HepG2 (cell line): Measurements from ENCODE around the gene ZNF217. TPM values are rescaled to one million over a fixed set of nuclear protein-coding genes. Genes with fewer than 3 reads are reported as not detected.

Experiments
- CREB1 ChIP-seq, 2 experiments: fragments of 450-650 bp in 1 of 2; IDR thresholded peaks; 2 replicates each; pipeline ENCODE4 v1.6.1; 2016 to 2017; ENCODE audit warnings: control low read depth in 1 of 2, mild to moderate bottlenecking in 1 of 2, missing compliant biosample characterization in 1 of 2, missing genetic modification characterization in 1 of 2
- FOXK1 ChIP-seq: sonication (generic); formaldehyde crosslinking; IDR thresholded peaks from 2 replicates; pipeline ENCODE4 v1.4.0; 2020; ENCODE audit warnings: low read depth, missing genetic modification reagents, borderline replicate concordance
- FOXK2 ChIP-seq: fragments of 450-650 bp; IDR thresholded peaks from 2 replicates; pipeline ENCODE4 v1.6.1; 2016
- HOXA5 ChIP-seq: sonication (generic); formaldehyde crosslinking; IDR thresholded peaks from 2 replicates; pipeline ENCODE4 v1.4.0; 2020; ENCODE audit warnings: missing genetic modification reagents
- HOXA7 ChIP-seq: sonication (generic); formaldehyde crosslinking; IDR thresholded peaks from 2 replicates; pipeline ENCODE4 v1.8.1; 2022; ENCODE audit warnings: mild to moderate bottlenecking, missing genetic modification reagents, moderate library complexity
- IRX3 ChIP-seq: sonication (generic); formaldehyde crosslinking; IDR thresholded peaks from 2 replicates; pipeline ENCODE4 v1.8.1; 2023; ENCODE audit warnings: mild to moderate bottlenecking, low read depth, missing genetic modification reagents, borderline replicate concordance
- KDM2A ChIP-seq: sonication (generic); formaldehyde crosslinking; IDR thresholded peaks from 2 replicates; pipeline ENCODE4 v1.4.0; 2020; ENCODE audit warnings: low read depth, missing genetic modification reagents, borderline replicate concordance
- KLF15 ChIP-seq: sonication (generic); formaldehyde crosslinking; IDR thresholded peaks from 2 replicates; pipeline ENCODE4 v1.8.1; 2023; ENCODE audit warnings: borderline replicate concordance, mild to moderate bottlenecking, inconsistent platforms, missing genetic modification reagents, mixed read lengths
- MEIS1 ChIP-seq: sonication (generic); formaldehyde crosslinking; IDR thresholded peaks from 2 replicates; pipeline ENCODE4 v1.9.0; 2021; ENCODE audit warnings: mild to moderate bottlenecking, missing genetic modification reagents, moderate library complexity, borderline replicate concordance
- MIER2 ChIP-seq: IDR thresholded peaks from 2 replicates; pipeline ENCODE4 v1.6.1; 2016; ENCODE audit warnings: missing biosample characterization, missing genetic modification reagents
- POLR2AphosphoS2 ChIP-seq: IDR thresholded peaks from 2 replicates; pipeline ENCODE4 v1.6.1; 2011; ENCODE audit warnings: low read depth, low read length, improper control_type of control experiment
- RAD21 ChIP-seq: fragments of 450-650 bp; formaldehyde crosslinking; IDR thresholded peaks from 2 replicates; pipeline ENCODE4 v1.5.0; 2020; ENCODE audit warnings: mild to moderate bottlenecking
- RORA ChIP-seq: sonication (generic); formaldehyde crosslinking; IDR thresholded peaks from 2 replicates; pipeline ENCODE4 v1.5.0; 2020; ENCODE audit warnings: mild to moderate bottlenecking, missing genetic modification reagents, moderate library complexity
- THRA ChIP-seq: sonication (generic); formaldehyde crosslinking; IDR thresholded peaks from 2 replicates; pipeline ENCODE4 v1.4.0; 2020; ENCODE audit warnings: missing genetic modification reagents, borderline replicate concordance
- TMF1 ChIP-seq: sonication (generic); formaldehyde crosslinking; IDR thresholded peaks from 2 replicates; pipeline ENCODE4 v1.8.1; 2022; ENCODE audit warnings: low read depth, missing genetic modification reagents
- YEATS4 ChIP-seq: sonication (generic); formaldehyde crosslinking; IDR thresholded peaks from 2 replicates; pipeline ENCODE4 v1.4.0; 2020; ENCODE audit warnings: missing genetic modification reagents, borderline replicate concordance
- ZBTB8A ChIP-seq: sonication (generic); formaldehyde crosslinking; IDR thresholded peaks from 2 replicates; pipeline ENCODE4 v1.4.0; 2020; ENCODE audit warnings: mild to moderate bottlenecking, low read depth, missing genetic modification reagents, borderline replicate concordance
- ZC3H4 ChIP-seq: sonication (generic); formaldehyde crosslinking; IDR thresholded peaks from 2 replicates; pipeline ENCODE4 v1.4.0; 2020; ENCODE audit warnings: missing genetic modification reagents, borderline replicate concordance
- ZMYM3 ChIP-seq: sonication (generic); formaldehyde crosslinking; IDR thresholded peaks from 2 replicates; pipeline ENCODE4 v1.5.1; 2020; ENCODE audit warnings: mild to moderate bottlenecking, missing genetic modification reagents
- ZNF12 ChIP-seq: sonication (generic); formaldehyde crosslinking; IDR thresholded peaks from 2 replicates; pipeline ENCODE4 v1.5.0; 2020; ENCODE audit warnings: missing genetic modification reagents
- ZNF256 ChIP-seq: sonication (generic); formaldehyde crosslinking; conservative IDR thresholded peaks from 2 replicates; pipeline ENCODE4 v1.4.0; 2020; ENCODE audit warnings: missing genetic modification reagents
- ZNF503 ChIP-seq: sonication (generic); formaldehyde crosslinking; IDR thresholded peaks from 2 replicates; pipeline ENCODE4 v1.4.0; 2020; ENCODE audit warnings: missing genetic modification reagents
- ZNF530 ChIP-seq: sonication (generic); formaldehyde crosslinking; IDR thresholded peaks from 2 replicates; pipeline ENCODE4 v1.5.0; 2020; ENCODE audit warnings: low read depth, mild to moderate bottlenecking, missing genetic modification reagents
- ZNF558 ChIP-seq: sonication (generic); formaldehyde crosslinking; IDR thresholded peaks from 2 replicates; pipeline ENCODE4 v1.9.0; 2022; ENCODE audit warnings: mild to moderate bottlenecking, missing genetic modification reagents, borderline replicate concordance
- ZNF737 ChIP-seq: sonication (generic); formaldehyde crosslinking; IDR thresholded peaks from 2 replicates; pipeline ENCODE4 v1.5.0; 2020; ENCODE audit warnings: missing genetic modification reagents, mild to moderate bottlenecking, borderline replicate concordance
- ZSCAN5A ChIP-seq: sonication (generic); formaldehyde crosslinking; IDR thresholded peaks from 2 replicates; pipeline ENCODE4 v1.8.0; 2022; ENCODE audit warnings: mild to moderate bottlenecking, missing genetic modification reagents, borderline replicate concordance
- polyA plus RNA-seq, 8 experiments: library from polyadenylated mRNA; depleted of rRNA in 3 of 8; stranded (reverse) in 7 of 8; unstranded in 1 of 8; fragments of >200 nt; fragmentation: Illumina TruSeq in 4 of 8; extraction: Trizol in 4 of 8; gene quantifications; 2 replicates each; pipeline versions ENCODE4 v1.2.1 to v1.2.3, GENCODE V29; 2011 to 2016; ENCODE audit warnings: low read depth in 4 of 8, missing spikeins in 1 of 8, mixed read lengths in 1 of 8; ENCODE audit not compliant: insufficient read depth in 1 of 8
- total RNA-seq, 5 experiments: library from RNA; depleted of rRNA; stranded (reverse); fragments of >200 nt; fragmentation: Illumina TruSeq; extraction: Trizol; gene quantifications; 2 replicates each; pipeline ENCODE4 v1.2.3, GENCODE V29; 2016; ENCODE audit warnings: low read depth in 1 of 5

The ZNF217 gene
- total and polyA plus RNA-seq, 2 of the 13 experiments (the other 11 are each of a cell fraction or from before 2014, with no cell fraction given) = 22.3 to 29.8 TPM

- peak; percentile 58; the same call in 1 of the 2 replicates for TF ChIP-seq HOXA5
- no peak for TF ChIP-seq ZNF737 (CRISPR knock-in tag)
- peak; percentile 53; the same call in 1 of the 2 replicates for TF ChIP-seq MIER2 (CRISPR knock-in tag)
- 0 out of 2 replicates have a peak, but pooled peaks have one; percentile 24 for TF ChIP-seq KDM2A (CRISPR knock-in tag)
- no peak for TF ChIP-seq ZNF503 (CRISPR knock-in tag)
- peak; percentile 49; the same call in 1 of the 2 replicates for TF ChIP-seq THRA (CRISPR knock-in tag)
- 0 out of 2 replicates have a peak, but pooled peaks have one; percentile 28 for TF ChIP-seq ZSCAN5A
- peak; percentile 62; the same call in 1 of the 2 replicates for TF ChIP-seq FOXK1
- no peak for TF ChIP-seq FOXK2
- TF ChIP-seq CREB1 (IDR thresholded peaks at IDR 0.05) = no peak
- TF ChIP-seq CREB1 (CRISPR knock-in tag; IDR thresholded peaks at IDR 0.05) = no peak
- no peak for TF ChIP-seq ZNF530
- TF ChIP-seq ZBTB8A (CRISPR knock-in tag) = no peak
- 0 out of 2 replicates have a peak, but pooled peaks have one; percentile 22 for TF ChIP-seq ZNF256
- TF ChIP-seq HOXA7 (CRISPR knock-in tag) = no peak
- no peak for TF ChIP-seq TMF1
- no peak for TF ChIP-seq ZNF12 (CRISPR knock-in tag)
- peak; percentile 96 for TF ChIP-seq RAD21
- no peak for TF ChIP-seq MEIS1 (CRISPR knock-in tag)
- no peak for TF ChIP-seq KLF15 (CRISPR knock-in tag)
- no peak; the same call in 1 of the 2 replicates for TF ChIP-seq RORA (CRISPR knock-in tag)
- TF ChIP-seq YEATS4 (CRISPR knock-in tag) = peak; percentile 15; the same call in 1 of the 2 replicates
- no peak for TF ChIP-seq POLR2AphosphoS2
- TF ChIP-seq ZMYM3 (CRISPR knock-in tag) = no peak
- TF ChIP-seq ZNF558 (CRISPR knock-in tag) = no peak
- TF ChIP-seq IRX3 (CRISPR knock-in tag) = no peak
- 0 out of 2 replicates have a peak, but pooled peaks have one; percentile 58 for TF ChIP-seq ZC3H4
Observed at GRCh38 chr20:53578492-53579222, 15.0 kb downstream of the ZNF217 start (continued).
